Fibroblast of villous mesenchyme (primary cell): Measurements from ENCODE around the gene EEF2KMT. TPM values are rescaled to one million over a fixed set of nuclear protein-coding genes. Genes with fewer than 3 reads are reported as not detected.
"Not testable (repeated sequence)": the region's sequence is repeated elsewhere in the genome, so short reads cannot be mapped to it uniquely, and the experiment has no call there.

Experiments
- DNase-seq: peaks from one replicate; pipeline ENCODE4 v3.0.0-alpha.2; 2010; ENCODE audit warnings: low read depth
- H3K4me3 ChIP-seq: 2 replicates; pipeline ENCODE4 v1.5.1; 2011; ENCODE audit warnings: low read depth, mild to moderate bottlenecking, low read length
- total RNA-seq: library from RNA; depleted of rRNA; stranded (reverse); fragments of >200 nt; gene quantifications from 2 replicates; pipeline ENCODE4 v1.2.3, GENCODE V29; 2012
- TF ChIP-seq, protein P1 (sequence below): IDR thresholded peaks from 2 replicates; pipeline ENCODE4 v1.5.1; 2012; ENCODE audit warnings: low read depth, mild to moderate bottlenecking, low read length; ENCODE audit not compliant: insufficient read depth

Gene EEF2KMT
- total RNA-seq, 1 donor, result 11.7 TPM

GRCh38 chr16:5108505-5109158 lies 11.0 kb upstream of the EEF2KMT start:
- no peak for DNase-seq
- TF ChIP-seq, protein P1, sequence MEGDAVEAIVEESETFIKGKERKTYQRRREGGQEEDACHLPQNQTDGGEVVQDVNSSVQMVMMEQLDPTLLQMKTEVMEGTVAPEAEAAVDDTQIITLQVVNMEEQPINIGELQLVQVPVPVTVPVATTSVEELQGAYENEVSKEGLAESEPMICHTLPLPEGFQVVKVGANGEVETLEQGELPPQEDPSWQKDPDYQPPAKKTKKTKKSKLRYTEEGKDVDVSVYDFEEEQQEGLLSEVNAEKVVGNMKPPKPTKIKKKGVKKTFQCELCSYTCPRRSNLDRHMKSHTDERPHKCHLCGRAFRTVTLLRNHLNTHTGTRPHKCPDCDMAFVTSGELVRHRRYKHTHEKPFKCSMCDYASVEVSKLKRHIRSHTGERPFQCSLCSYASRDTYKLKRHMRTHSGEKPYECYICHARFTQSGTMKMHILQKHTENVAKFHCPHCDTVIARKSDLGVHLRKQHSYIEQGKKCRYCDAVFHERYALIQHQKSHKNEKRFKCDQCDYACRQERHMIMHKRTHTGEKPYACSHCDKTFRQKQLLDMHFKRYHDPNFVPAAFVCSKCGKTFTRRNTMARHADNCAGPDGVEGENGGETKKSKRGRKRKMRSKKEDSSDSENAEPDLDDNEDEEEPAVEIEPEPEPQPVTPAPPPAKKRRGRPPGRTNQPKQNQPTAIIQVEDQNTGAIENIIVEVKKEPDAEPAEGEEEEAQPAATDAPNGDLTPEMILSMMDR, result no peak
- no peak overlapping the region for H3K4me3 ChIP-seq

DNA sequence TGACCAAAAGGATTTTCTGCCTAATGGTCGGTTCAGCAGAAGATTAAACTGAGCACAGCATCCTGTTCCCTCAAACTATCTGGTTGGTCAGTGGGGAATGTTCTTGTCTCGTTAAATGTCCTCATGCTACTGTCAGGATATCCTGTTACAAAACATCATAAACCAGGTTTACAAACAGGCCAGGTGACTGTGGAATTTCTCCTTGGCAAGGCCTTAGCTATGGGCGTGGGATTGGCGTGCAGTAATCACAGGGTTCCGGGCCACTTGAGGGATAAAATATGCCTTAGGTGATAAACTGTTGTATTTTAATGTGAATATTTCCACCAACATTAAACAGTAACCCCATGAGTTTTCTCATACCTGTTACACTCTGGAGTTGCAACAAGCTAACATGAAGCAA lies 7.4 kb upstream of the EEF2KMT start:
- DNase-seq, H3K4me3 ChIP-seq: not testable (repeated sequence)

- not testable (repeated sequence) for DNase-seq, H3K4me3 ChIP-seq
These were observed 5.9 kb upstream of the EEF2KMT start for GRCh38 chr16:5103296-5104032.

DNA sequence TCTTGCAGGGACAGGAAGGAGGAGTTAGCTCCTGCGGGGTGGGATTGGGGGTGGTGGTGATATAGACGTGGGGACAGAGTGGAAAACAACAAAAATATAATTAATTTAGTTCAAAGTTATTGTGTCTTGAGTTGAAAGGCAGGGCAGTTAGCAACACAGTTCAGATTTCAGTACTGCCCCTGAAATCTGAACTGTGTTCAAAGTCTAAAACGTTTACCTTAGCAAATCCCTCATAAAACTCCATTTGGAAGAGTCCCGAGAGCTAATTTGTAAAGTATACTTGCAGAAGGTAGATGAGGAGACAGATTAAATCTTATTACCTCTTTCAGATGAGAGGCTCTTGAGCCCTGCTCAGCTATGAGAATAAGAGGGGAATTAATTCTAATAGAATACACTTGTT lies 1.6 kb upstream of the EEF2KMT start:
- not testable (repeated sequence) for DNase-seq

DNA sequence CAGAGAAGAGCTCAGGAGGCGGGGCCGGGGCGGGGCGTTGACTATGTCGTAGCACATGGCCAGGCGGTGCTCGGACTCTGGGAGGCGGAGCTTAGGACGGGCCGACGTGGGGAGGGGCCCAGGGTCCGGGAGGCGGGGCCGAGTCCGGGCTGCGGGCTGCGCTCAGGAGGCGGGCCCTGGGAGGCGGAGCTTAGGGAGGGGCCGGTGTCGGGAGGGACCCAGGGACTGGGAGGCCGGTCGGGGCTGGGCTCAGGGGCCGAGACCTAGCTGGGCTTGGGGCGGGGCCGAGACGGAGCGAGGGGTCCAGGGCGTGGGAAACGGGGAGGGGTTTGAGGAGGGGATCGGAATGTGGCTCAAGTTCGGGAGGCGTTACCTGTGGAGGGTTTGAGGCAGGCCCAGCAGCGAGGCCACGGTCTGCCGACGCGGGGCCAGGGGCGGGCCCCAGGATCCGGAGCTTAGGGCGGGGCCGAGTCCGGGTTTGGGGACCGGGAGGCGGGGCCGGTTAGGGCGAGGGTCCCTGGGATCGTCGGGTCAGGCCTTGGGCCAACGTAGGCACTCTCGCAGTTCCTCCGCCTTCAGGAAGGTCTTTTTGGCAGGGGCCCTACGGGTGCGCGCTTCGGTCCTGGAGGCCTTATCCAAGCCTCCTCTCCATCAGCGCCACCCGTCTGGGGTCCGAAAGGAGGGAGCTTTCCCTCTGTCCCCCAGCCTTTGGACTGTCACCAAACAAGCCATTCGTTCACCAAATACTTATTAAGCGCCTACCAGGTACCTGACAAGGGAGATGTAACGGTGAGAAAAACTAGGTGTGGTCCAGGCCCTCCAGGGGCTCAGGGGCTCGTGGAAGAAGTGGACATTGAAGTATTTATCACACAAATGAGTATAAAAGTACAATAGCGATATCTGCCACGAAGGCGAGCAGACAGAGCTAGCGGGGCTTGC lies 895 bp upstream of the EEF2KMT start:
- peak; percentile 57 for DNase-seq
- H3K4me3 ChIP-seq, result peak overlapping the region; percentile 64

More for the DNA sequence above, 1.6 kb upstream of the EEF2KMT start:
- not testable (repeated sequence) for H3K4me3 ChIP-seq

GRCh38 chr16:5097061-5097469 lies 530 bp downstream of the EEF2KMT start:
- H3K4me3 ChIP-seq, result peak overlapping the region; percentile 56
- DNase-seq, result not testable (repeated sequence)

GRCh38 chr16:5096437-5097060 lies 1.0 kb downstream of the EEF2KMT start:
- H3K4me3 ChIP-seq, result peak overlapping the region; percentile 56
- peak; percentile 18 for DNase-seq

GRCh38 chr16:5095145-5095830 lies 2.3 kb downstream of the EEF2KMT start:
- not testable (repeated sequence) for H3K4me3 ChIP-seq, DNase-seq

DNA sequence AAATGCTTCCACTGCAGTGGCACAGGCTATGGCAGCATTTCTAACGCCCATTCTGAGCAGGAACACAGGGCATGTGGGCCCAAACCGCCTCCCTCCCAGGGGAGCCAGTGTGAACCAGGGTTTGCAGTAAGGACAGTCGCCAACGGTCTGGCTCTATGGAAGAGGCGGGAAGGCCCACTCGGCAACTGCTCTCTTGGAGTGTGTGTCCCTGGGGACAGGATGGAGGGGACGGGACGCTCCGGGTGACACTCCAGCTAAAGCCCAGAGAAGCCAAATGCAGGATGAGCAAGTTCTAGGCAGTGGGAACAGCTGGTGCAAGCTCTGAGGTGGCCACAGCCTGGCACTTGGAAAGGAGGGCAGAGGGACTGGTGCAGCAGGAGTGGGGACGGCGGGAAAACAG lies 3.8 kb downstream of the EEF2KMT start:
- not testable (repeated sequence) for DNase-seq, H3K4me3 ChIP-seq

DNA sequence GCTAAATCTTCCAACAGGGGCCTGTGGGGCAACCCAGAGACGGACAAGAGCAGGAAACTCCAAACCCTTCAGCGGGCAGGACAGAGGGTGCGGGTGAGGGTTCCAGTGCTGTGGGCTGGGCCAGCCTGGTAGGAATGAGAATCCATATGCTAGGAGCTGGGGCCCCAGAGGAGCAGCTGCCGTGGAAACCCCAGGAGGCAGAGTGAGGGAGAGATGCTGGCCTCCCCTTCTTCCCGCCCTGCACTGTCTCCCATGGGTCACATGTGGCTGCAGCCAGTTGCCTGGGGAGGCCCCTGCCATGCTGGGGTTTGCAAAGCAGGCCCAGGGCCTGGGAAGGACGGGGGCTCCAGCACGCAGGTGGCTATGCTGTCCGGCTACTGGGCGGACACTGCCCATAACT lies 4.5 kb downstream of the EEF2KMT start:
- DNase-seq, H3K4me3 ChIP-seq: not testable (repeated sequence)

DNA sequence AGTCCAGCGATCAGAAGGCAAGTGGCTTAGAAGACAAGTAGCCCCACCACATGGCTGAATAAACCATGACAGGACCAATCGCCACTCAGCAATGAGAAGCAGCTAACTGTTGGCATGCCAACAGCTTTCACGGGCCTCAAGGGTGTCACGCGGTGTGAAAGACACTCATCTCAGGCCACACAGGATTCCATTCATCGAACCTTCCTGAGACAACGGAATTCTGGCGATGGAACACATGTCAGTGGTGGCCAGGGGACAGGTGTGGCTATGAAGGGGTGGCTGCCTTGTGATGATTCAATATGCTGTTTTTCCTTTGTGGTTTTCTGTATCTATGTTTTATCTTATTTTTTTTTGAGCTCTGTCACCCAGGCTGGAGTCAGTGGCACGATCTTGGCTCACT lies 7.0 kb downstream of the EEF2KMT start:
- not testable (repeated sequence) for H3K4me3 ChIP-seq, DNase-seq

DNA sequence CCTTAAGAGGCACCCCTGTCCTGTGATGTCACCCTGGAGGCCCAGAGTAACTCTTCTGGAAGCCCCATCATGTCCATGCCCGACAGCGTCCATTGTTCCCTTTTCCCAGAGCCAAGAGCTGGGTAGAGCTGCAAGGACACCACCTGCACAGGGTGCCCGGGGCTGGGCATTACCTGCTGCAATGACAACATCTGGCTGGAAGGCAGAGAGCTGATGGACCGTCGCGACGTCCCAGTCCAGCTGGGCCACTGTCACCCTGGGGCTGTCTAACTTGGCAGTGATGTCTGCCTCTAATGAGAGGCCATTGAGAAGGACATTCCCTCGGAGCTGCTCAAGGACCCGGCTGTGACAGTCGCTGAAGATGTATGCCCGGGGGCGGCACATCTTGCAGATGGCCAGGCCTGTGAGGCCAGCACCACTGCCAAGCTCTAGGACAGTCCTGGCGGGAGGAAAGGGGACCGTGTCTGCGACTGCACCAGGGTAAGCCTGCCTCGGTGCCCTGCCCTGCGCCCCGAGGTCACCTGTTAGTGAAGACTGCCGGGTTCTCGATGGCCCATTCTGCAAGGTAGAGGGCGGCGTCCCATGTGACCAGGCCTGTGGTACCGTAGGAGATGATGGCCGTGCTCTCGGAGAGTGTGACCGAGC lies 7.6 kb downstream of the EEF2KMT start:
- DNase-seq, H3K4me3 ChIP-seq: not testable (repeated sequence)

GRCh38 chr16:5088936-5089335 lies 8.7 kb downstream of the EEF2KMT start:
- H3K4me3 ChIP-seq, DNase-seq: not testable (repeated sequence)

DNA sequence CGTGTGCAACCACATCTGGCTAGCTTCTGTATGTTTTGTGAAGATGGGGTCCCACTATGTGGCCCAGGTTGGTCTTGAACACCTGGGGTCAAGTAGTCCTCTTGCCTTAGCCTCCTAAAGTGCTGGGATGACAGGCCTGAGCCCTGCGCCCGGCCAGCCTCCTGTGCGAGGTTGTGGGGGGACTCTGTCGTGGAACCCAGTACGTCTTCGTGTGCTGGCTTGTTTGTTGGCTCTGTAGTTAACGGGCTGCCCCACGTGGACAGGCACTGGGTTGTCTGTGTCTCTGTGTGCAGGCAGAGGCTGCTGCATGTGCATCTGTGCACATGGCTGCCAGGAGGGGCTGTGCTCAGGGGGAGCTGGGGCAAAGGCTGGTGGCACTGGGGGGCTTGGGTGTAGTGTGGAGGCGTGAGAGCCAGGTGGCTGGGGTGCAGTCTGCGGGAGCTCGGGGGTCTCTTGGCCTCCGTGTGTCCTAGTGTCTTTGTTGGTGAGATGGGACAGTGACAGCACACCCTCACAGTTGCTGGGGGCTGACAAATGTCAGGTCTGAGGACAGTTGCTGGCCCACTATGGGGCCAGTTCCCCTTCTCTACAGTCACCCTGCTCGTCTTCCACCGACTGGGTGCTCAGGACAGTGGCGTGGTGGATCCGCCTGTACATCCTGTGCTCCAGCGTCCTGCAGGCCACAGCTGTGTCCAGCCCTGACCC lies 9.4 kb downstream of the EEF2KMT start:
- not testable (repeated sequence) for DNase-seq

GRCh38 chr16:5085716-5086115 lies 11.9 kb downstream of the EEF2KMT start:
- not testable (repeated sequence) for H3K4me3 ChIP-seq, DNase-seq

More for the DNA sequence above, 9.4 kb downstream of the EEF2KMT start:
- not testable (repeated sequence) for H3K4me3 ChIP-seq
